HEK293 (cell line): ENCODE measurements around the gene ZBTB4.

Source experiments
- CTCF ChIA-PET: fragments of 350-600 bp; formaldehyde crosslinking; extraction: SDS; loops from one replicate; lab custom pipeline; 2021; ENCODE audit warnings: antibody characterized with exemption; lab: Yijun Ruan, JAX
- POLR2A ChIA-PET: fragments of 300-600 bp; formaldehyde crosslinking; extraction: SDS; loops from one replicate; lab custom pipeline; 2020; ENCODE audit warnings: antibody characterized with exemption, inconsistent platforms; lab: Yijun Ruan, JAX
- H3K27ac ChIP-seq: fragments of 200-500 bp; sonication (Bioruptor generic); 2 replicates; pipeline ENCODE4 v1.5.1; 2014; ENCODE audit warnings: low read depth, low read length, control low read depth, inconsistent platforms; ENCODE audit errors: extremely low read depth
- H3K36me3 ChIP-seq, 2 experiments: fragments of 200-500 bp in 1 of 2; sonication (Bioruptor generic) in 1 of 2; 1 replicate in 1 of 2; 2 replicates in 1 of 2; pipeline ENCODE4 v1.5.1; 2014 to 2017; ENCODE audit warnings: inconsistent platforms in 2 of 2, low read length in 2 of 2; ENCODE audit not compliant: control insufficient read depth in 2 of 2, insufficient read depth in 1 of 2
- H3K4me1 ChIP-seq: fragments of 200-500 bp; sonication (Bioruptor generic); 2 replicates; pipeline ENCODE4 v1.5.1; 2014; ENCODE audit warnings: mild to moderate bottlenecking, low read length, inconsistent platforms; ENCODE audit not compliant: control insufficient read depth, insufficient read depth
- H3K4me3 ChIP-seq: 2 replicates; pipeline ENCODE4 v1.5.1; 2011; ENCODE audit warnings: low read depth, mild to moderate bottlenecking, control low read depth, low read length, moderate library complexity
- H3K9me3 ChIP-seq: fragments of 200-500 bp; sonication (Bioruptor generic); 2 replicates; pipeline ENCODE4 v1.5.1; 2014; ENCODE audit warnings: low read depth, low read length, inconsistent platforms; ENCODE audit not compliant: control insufficient read depth, insufficient read depth
- CTCF ChIP-seq: fragments of 450-650 bp; formaldehyde crosslinking; IDR thresholded peaks from 2 replicates; pipeline ENCODE4 v1.5.1; 2016; ENCODE audit warnings: missing biosample characterization, missing genetic modification characterization
- GLI4 ChIP-seq: fragments of 450-650 bp; formaldehyde crosslinking; IDR thresholded peaks from 2 replicates; pipeline ENCODE4 v1.5.1; 2016; ENCODE audit warnings: missing biosample characterization, missing genetic modification characterization
- IKZF3 ChIP-seq: fragments of 450-650 bp; IDR thresholded peaks from 2 replicates; pipeline ENCODE4 v1.5.0; 2018; ENCODE audit warnings: missing biosample characterization, mild to moderate bottlenecking, missing genetic modification characterization, moderate library complexity
- KLF1 ChIP-seq: fragments of 450-650 bp; formaldehyde crosslinking; IDR thresholded peaks from 2 replicates; pipeline ENCODE4 v1.5.1; 2016; ENCODE audit warnings: missing biosample characterization, missing genetic modification characterization
- OSR2 ChIP-seq: fragments of 450-650 bp; formaldehyde crosslinking; IDR thresholded peaks from 2 replicates; pipeline ENCODE4 v1.5.1; 2016; ENCODE audit warnings: missing biosample characterization, missing genetic modification characterization
- PBX3 ChIP-seq: sonication (generic); formaldehyde crosslinking; IDR thresholded peaks from 2 replicates; pipeline ENCODE4 v1.8.1; 2022; ENCODE audit warnings: mild to moderate bottlenecking, moderate library complexity, missing genetic modification reagents
- SP2 ChIP-seq: fragments of 450-650 bp; formaldehyde crosslinking; IDR thresholded peaks from 2 replicates; pipeline ENCODE4 v1.5.1; 2016; ENCODE audit warnings: missing biosample characterization, missing genetic modification characterization
- SP3 ChIP-seq: fragments of 450-650 bp; formaldehyde crosslinking; IDR thresholded peaks from 2 replicates; pipeline ENCODE4 v1.5.1; 2016; ENCODE audit warnings: missing biosample characterization, missing genetic modification characterization
- ZBTB10 ChIP-seq: fragments of 450-650 bp; formaldehyde crosslinking; IDR thresholded peaks from 2 replicates; pipeline ENCODE4 v1.5.1; 2016; ENCODE audit warnings: missing biosample characterization, missing genetic modification characterization
- ZBTB11 ChIP-seq: fragments of 450-650 bp; formaldehyde crosslinking; conservative IDR thresholded peaks from 2 replicates; pipeline ENCODE4 v1.5.1; 2016; ENCODE audit warnings: low read depth, missing biosample characterization, missing genetic modification characterization
- ZBTB8A ChIP-seq: fragments of 450-650 bp; formaldehyde crosslinking; IDR thresholded peaks from 2 replicates; pipeline ENCODE4 v1.5.1; 2016; ENCODE audit warnings: missing biosample characterization, missing genetic modification characterization
- ZNF174 ChIP-seq: fragments of 450-650 bp; formaldehyde crosslinking; IDR thresholded peaks from 2 replicates; pipeline ENCODE4 v1.5.0; 2017; ENCODE audit warnings: missing biosample characterization, mild to moderate bottlenecking, missing genetic modification characterization
- ZNF335 ChIP-seq: fragments of 450-650 bp; formaldehyde crosslinking; conservative IDR thresholded peaks from 2 replicates; pipeline ENCODE4 v1.5.1; 2016; ENCODE audit warnings: missing biosample characterization, missing genetic modification characterization
- ZNF341 ChIP-seq: fragments of 450-650 bp; formaldehyde crosslinking; IDR thresholded peaks from 2 replicates; pipeline ENCODE4; 2016; ENCODE audit warnings: low read depth, missing biosample characterization, missing genetic modification characterization
- ZNF423 ChIP-seq: fragments of 450-650 bp; formaldehyde crosslinking; IDR thresholded peaks from 2 replicates; pipeline ENCODE4 v1.5.1; 2016; ENCODE audit warnings: missing biosample characterization, missing genetic modification characterization
- ZNF777 ChIP-seq: fragments of 450-650 bp; formaldehyde crosslinking; IDR thresholded peaks from 2 replicates; pipeline ENCODE4 v1.5.1; 2017; ENCODE audit warnings: missing biosample characterization, missing genetic modification characterization, borderline replicate concordance

Gene ZBTB4

GRCh38 chr17:7445619-7445968, 33.8 kb downstream of the ZBTB4 start:
- H3K4me1 ChIP-seq, result peaks cover 16% of the 10 kb centered on the region
- peak overlapping the region; percentile 57 for H3K4me3 ChIP-seq
- TF ChIP-seq PBX3 (no peak), ZNF335 (tag by site-specific recombination) (peak; percentile 7), SP2 (peak; percentile 88), SP3 (tag by site-specific recombination) (peak; percentile 62), OSR2 (tag by site-specific recombination) (no peak), KLF1 (tag by site-specific recombination) (peak; percentile 88), GLI4 (tag by site-specific recombination) (no peak), CTCF (tag by site-specific recombination) (no peak), ZBTB11 (no peak), ZBTB10 (tag by site-specific recombination) (peak; percentile 43; the same call in 1 of the 2 replicates), IKZF3 (no peak), ZNF174 (no peak), ZNF777 (tag by site-specific recombination) (peak; percentile 79; the same call in 1 of the 2 replicates), ZNF423 (tag by site-specific recombination) (0 out of 2 replicates have a peak, but pooled peaks have one; percentile 8), ZBTB8A (tag by site-specific recombination) (peak; percentile 42; the same call in 1 of the 2 replicates), ZNF341 (tag by site-specific recombination) (no peak)
- no peaks in the 10 kb centered on the region; a peak in 1 of 3 replicates for H3K36me3 ChIP-seq
- ChIA-PET CTCF (interaction anchor here (0.5 to 2.5 kb wide), 7 partner anchors 9 to 116 kb away, joined by 3 to 13 read pairs (median 3); partner anchors contain the start of gene TMEM256), POLR2A (interaction anchor here (0.8 to 2.7 kb wide), 12 partner anchors 9 to 116 kb away, joined by 3 to 17 read pairs (median 6); partner anchors contain the start of genes NEURL4, POLR2A, TMEM102 and TMEM256)
- H3K27ac ChIP-seq, result no peak overlapping the region; the same call in 1 of the 2 replicates
- no peaks in the 10 kb centered on the region for H3K9me3 ChIP-seq
